ENCODE results near the gene ERCC3. TPM values are rescaled to one million over a fixed set of nuclear protein-coding genes. Genes with fewer than 3 reads are reported as not detected.
"Not testable (repeated sequence)": the region's sequence is repeated elsewhere in the genome, so short reads cannot be mapped to it uniquely, and the experiment has no call there.

Gene ERCC3
- total RNA-seq, 8 experiments from 2014 or later, result 20.7 to 66.4 (median 36.0) TPM

DNA sequence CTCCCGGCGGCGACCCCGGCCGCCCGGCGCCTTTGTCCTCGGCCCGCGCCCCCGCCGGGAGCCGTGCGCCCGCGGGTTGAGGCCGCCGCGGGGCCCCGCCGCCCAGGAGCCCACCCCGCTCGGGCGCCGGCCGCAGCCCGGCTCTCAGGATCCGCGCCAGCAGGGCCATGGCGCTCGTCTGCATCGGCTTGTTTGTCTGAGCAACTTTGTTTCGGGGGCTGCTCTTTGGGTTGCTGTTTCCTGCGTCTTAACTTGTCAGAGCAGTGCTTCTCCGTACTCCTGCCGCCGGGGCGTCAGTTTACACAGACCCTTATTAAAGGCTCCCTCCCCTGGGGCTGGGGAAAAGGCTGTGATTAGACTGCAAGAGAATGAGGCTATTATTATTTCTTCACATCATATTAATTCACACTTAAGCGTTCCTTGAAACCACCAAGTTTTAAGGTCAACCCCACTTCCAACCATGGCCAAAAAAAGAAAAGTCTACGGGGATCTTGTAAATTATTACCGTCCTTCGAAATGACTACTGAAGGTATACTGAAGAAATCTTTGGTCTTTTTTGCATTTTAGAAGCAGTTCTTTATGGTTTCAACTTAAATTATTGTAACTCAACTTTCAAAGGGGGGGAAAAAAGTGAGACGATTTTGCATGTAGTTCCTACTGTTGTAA, 73.7 kb downstream of the ERCC3 start, which contains the start of gene CYP27C1:
TSS of gene CYP27C1 (minus strand) at position 198 of the 666 bp plus-strand sequence. CDS start at position 169, 29 bp downstream.
- 0 to 21% (median 0%) methylated on average over 1 to 14 of the region's 43 CpGs; no CpG with 5 or more reads in 1 of the 10 experiments for whole genome bisulfite sequencing, 10 experiments
- in situ Hi-C loops (cut with MboI; ENCODE audit: low pct_unique_long_range_greater_than_20kb in 2 of 9, low sequenced_read_pairs in 9 of 9, unreplicated experiment in 9 of 9), result no loop called here
- ATAC-seq (replicated peaks in 6 of 8), result peak; percentile 10 to 62 (median 51)
- Histone ChIP-seq H3K4me3 (peak within 1 kb of the TSS; percentile 52 to 94 (median 77)), H3K4me1 (replicated peaks in 1 of 2) (peaks cover 18 to 20% of the 10 kb centered on the region in 2 donors), H3K27ac (peak within 1 kb of the TSS; percentile 36 to 81)

- 0% methylated on average over 5 of the region's 71 CpGs; no CpG with 5 or more reads in 9 of the 10 experiments for WGBS, 10 experiments
- peak overlapping the region; percentile 52 to 94 (median 77) for H3K4me3 ChIP-seq
- H3K4me1 ChIP-seq (replicated peaks in 1 of 2), result peaks cover 12 to 17% of the 10 kb centered on the region in 2 donors
- peak overlapping the region; percentile 36 to 81 for H3K27ac ChIP-seq
- ATAC-seq (replicated peaks in 6 of 8), result peak; percentile 17 to 75 (median 64)
- in situ Hi-C loops (cut with MboI; ENCODE audit: low pct_unique_long_range_greater_than_20kb in 2 of 9, low sequenced_read_pairs in 9 of 9, unreplicated experiment in 9 of 9), result no loop called here
These were observed 74.5 kb downstream of the ERCC3 start for GRCh38 chr2:127219171-127220070.

DNA sequence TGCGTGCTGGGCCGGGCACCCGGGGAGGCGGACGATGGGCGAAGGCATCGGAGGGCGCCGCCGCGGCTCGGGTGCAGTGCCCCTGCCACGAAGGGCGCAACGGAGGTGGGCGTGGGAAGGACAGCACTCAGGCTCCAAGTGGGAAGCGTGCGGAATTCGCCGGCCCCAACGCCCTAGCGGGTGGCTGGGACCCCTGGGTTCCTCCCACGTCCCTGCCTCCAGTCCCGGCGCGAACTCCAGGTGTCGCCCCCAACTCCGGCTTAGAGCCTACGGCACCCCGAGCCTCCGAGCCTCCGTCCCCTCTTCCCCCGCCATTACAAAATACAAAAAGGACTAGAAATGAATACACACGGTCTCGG, 75.2 kb downstream of the ERCC3 start:
- H3K27ac ChIP-seq, result no peak overlapping the region
- whole genome bisulfite sequencing, 10 experiments, result 1 to 40% (median 12%) methylated on average over 1 to 14 of the region's 35 CpGs; no CpG with 5 or more reads in 7 of the 10 experiments

DNA sequence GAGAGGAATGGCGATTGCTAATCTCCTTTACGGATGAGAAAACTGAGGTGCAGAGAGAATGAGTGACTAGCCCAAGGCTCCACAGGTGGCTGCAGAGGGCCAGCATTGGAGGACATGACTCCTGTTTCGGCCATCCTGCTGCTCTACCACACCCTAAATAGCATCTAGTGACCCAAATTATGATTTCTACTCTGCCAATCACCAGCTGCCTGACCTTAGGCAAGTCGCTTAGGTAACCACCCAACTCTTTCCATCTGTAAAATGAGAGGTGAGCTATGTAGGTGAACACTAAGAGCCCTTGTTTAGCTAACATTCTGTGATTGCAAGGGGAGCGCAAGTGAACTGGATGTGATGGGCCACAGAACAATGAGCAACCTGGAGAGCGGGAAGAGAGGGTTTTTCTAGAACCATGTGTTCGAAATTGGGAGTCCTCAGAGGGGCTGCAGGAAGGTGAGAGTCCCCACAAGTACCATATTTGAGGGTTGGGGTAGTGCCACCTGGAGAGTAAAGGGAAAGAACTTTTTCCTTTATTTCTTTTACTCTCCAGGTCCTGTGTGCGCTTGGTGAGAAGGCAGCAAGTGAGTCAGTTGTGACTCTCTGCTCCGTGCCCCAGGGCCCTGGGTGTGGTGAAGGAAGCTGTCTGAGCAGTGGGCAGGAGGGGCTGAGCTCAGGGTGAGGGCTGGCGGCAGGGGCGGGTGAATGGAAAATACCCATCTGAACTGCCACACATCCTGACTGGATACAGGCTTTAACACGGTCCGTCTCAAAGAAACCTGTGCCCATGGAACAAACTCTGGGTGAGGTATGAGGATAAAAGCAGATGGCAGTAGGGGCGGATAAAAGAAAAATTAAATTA, 76.2 kb downstream of the ERCC3 start:
- 7 to 93% (median 70%) methylated on average over 1 to 8 of the region's 14 CpGs for WGBS, 10 experiments
- Histone ChIP-seq H3K4me1 (replicated peaks in 1 of 2) (peaks cover 0 to 5% of the 10 kb centered on the region in 2 donors), H3K27ac (no peak overlapping the region), H3K4me3 (no peak overlapping the region)
- peak in 3 of 8 experiments; percentile 79 to 90 (median 82) for ATAC-seq (replicated peaks in 6 of 8)
- in situ Hi-C loops (cut with MboI; ENCODE audit: low pct_unique_long_range_greater_than_20kb in 2 of 9, low sequenced_read_pairs in 9 of 9, unreplicated experiment in 9 of 9), result no loop called here

More for the DNA sequence above, 75.2 kb downstream of the ERCC3 start:
- Histone ChIP-seq H3K4me3 (peak overlapping the region; percentile 52 to 94 (median 77)), H3K4me1 (replicated peaks in 1 of 2) (peaks cover 6 to 12% of the 10 kb centered on the region in 2 donors)
- in situ Hi-C loops (cut with MboI; ENCODE audit: low pct_unique_long_range_greater_than_20kb in 2 of 9, low sequenced_read_pairs in 9 of 9, unreplicated experiment in 9 of 9), result no loop called here
- peak in 7 of 8 experiments; percentile 5 to 20 (median 15) for ATAC-seq (replicated peaks in 6 of 8)

DNA sequence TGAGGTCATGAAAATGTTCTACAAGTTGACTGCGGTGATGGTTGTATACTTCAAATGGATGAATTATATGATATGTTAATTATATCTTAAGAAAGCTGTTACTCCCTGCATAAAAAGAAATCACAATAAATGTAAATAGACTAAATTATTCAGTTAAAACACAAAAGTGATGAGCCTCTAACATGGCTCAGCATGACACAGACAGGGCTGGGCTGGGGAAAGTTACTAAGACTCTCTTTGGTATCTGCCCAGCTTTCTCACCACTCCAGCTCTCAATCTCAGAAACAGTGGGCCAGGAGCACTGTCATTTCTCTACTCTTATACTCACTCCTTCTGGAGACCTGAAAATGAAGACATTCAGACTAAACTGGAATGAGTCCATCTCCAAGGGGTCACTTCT, 77.4 kb downstream of the ERCC3 start:
- peak in 2 of 8 experiments; percentile 16 to 44 for ATAC-seq (replicated peaks in 6 of 8)
- Histone ChIP-seq H3K4me3 (no peak overlapping the region), H3K27ac (no peak overlapping the region), H3K4me1 (replicated peaks in 1 of 2) (peaks cover 0 to 5% of the 10 kb centered on the region in 2 donors)
- in situ Hi-C loops (cut with MboI; ENCODE audit: low pct_unique_long_range_greater_than_20kb in 2 of 9, low sequenced_read_pairs in 9 of 9, unreplicated experiment in 9 of 9), result no loop called here
- WGBS, 10 experiments, result 11 to 100% (median 50%) methylated on average over 1 of the region's 1 CpG; no CpG with 5 or more reads in 3 of the 10 experiments

- in situ Hi-C loops (cut with MboI; ENCODE audit: low pct_unique_long_range_greater_than_20kb in 2 of 9, low sequenced_read_pairs in 9 of 9, unreplicated experiment in 9 of 9), result no loop called here
- Histone ChIP-seq H3K27ac (no peak overlapping the region), H3K4me1 (replicated peaks in 1 of 2) (peaks cover 0 to 5% of the 10 kb centered on the region in 2 donors), H3K4me3 (no peak overlapping the region)
- WGBS, 10 experiments, result 0 to 100% (median 82%) methylated on average over 1 to 2 of the region's 2 CpGs; no CpG with 5 or more reads in 1 of the 10 experiments
- no peak for ATAC-seq (replicated peaks in 6 of 8)
These were observed 77.8 kb downstream of the ERCC3 start for GRCh38 chr2:127216095-127216494.

DNA sequence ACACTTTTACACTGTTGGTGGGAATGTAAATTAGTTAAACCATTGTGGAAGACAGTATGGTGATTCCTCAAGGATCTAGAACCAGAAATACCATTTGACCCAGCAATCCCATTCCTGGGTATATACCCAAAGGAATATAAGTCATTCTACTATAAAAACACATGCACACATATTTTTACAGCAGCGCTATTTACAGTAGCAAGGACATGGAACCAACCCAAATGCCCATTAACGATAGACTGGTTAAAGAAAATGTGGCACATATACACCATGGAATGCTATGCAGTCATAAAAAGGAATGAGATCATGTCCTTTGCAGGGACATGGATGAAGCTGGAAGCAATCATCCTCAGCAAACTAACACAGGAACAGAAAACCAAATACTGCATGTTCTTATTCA, 79.7 kb downstream of the ERCC3 start:
- in situ Hi-C loops (cut with MboI; ENCODE audit: low pct_unique_long_range_greater_than_20kb in 2 of 9, low sequenced_read_pairs in 9 of 9, unreplicated experiment in 9 of 9); H3K4me3 ChIP-seq; ATAC-seq (replicated peaks in 6 of 8); H3K4me1 ChIP-seq (replicated peaks in 1 of 2); H3K27ac ChIP-seq: not testable (repeated sequence)
- WGBS, 10 experiments, result 0 to 100% (median 94%) methylated on average over 1 to 2 of the region's 2 CpGs; no CpG with 5 or more reads in 3 of the 10 experiments

GRCh38 chr2:127208313-127208712, 85.6 kb downstream of the ERCC3 start:
- in situ Hi-C loops (cut with MboI; ENCODE audit: low pct_unique_long_range_greater_than_20kb in 2 of 9, low sequenced_read_pairs in 9 of 9, unreplicated experiment in 9 of 9), result no loop called here
- H3K27ac ChIP-seq, result no peak overlapping the region
- ATAC-seq (replicated peaks in 6 of 8), result peak in 4 of 8 experiments; percentile 45 to 97 (median 72)
- no peak overlapping the region for H3K4me3 ChIP-seq
- WGBS, 10 experiments, result 100% methylated on average over 1 of the region's 4 CpGs; no CpG with 5 or more reads in 9 of the 10 experiments
- H3K4me1 ChIP-seq (replicated peaks in 1 of 2), result no peaks in the 10 kb centered on the region

Other genes starting within 250 kb of the ERCC3 start
- 100 to 1,000 TPM in 1 of 8 experiments, 10 to 100 TPM in 7; 44.7 to 107 (median 49.6) TPM for gene BIN1, start 187.0 kb downstream of the ERCC3 start, total RNA-seq
- gene CYP27C1, start 73.8 kb downstream of the ERCC3 start, total RNA-seq, result 1 to 10 TPM in 6 of 8 experiments, under 1 TPM in 2; 0.18 to 4.6 (median 2.0) TPM
- 10 to 100 TPM; 17.6 to 32.8 (median 22.8) TPM for gene MAP3K2, start 93.8 kb upstream of the ERCC3 start, total RNA-seq
- gene PROC, start 124.3 kb upstream of the ERCC3 start, total RNA-seq, result under 1 TPM; 0.27 to 0.95 (median 0.81) TPM
- 10 to 100 TPM; 40.1 to 56.7 (median 46.8) TPM for gene IWS1, start 232.3 kb upstream of the ERCC3 start, total RNA-seq
- 1 to 10 TPM in 1 of 8 experiments, under 1 TPM in 5, not detected in 2; 0.08 to 1.1 (median 0.36) TPM for gene MYO7B, start 241.5 kb upstream of the ERCC3 start, total RNA-seq

Measured in motor neuron (in vitro differentiated cells).